ENCODE data around the gene GRIN1. TPM values are rescaled to one million over a fixed set of nuclear protein-coding genes. Genes with fewer than 3 reads are reported as not detected.

Gene GRIN1
- total and polyA plus RNA-seq, 2 donors (not counting 3 experiments of a cell fraction or from before 2014, with no cell fraction given): not detected

- dilution Hi-C loops (cut with MboI; ENCODE audit: extremely low pct_ligation_motif_present, low sequenced_read_pairs): no loop called here
- CTCF ChIA-PET: interaction anchor here (1.4 to 2.0 kb wide), 2 partner anchors 33 to 42 kb away, joined by 3 to 6 read pairs; partner anchors contain the start of gene RNF224
- DNase-seq (ENCODE audit: low read depth, low spot score) (no peak), FAIRE-seq (no peak)
- H3K9ac ChIP-seq (replicated peaks; ENCODE audit: extremely low read depth, insufficient read depth, low read length): no peak overlapping the region
- H3K4me1 ChIP-seq (ENCODE audit: control insufficient read depth, extremely low read depth, insufficient read depth, low read length): peaks cover 5% of the 10 kb centered on the region
- no TSS peak for BruUV-seq (replicated peaks)
- no peak overlapping the region for H3K27ac ChIP-seq (ENCODE audit: insufficient read depth, low read depth, low read length)
- no peaks in the 10 kb centered on the region for H3K27me3 ChIP-seq (ENCODE audit: control insufficient read depth in 2 of 2, insufficient read depth in 2 of 2, low read length in 2 of 2)
- POLR2A ChIA-PET: no interaction called here
- no peaks in the 10 kb centered on the region for H3K9me3 ChIP-seq (replicated peaks; ENCODE audit: control insufficient read depth, insufficient read depth, low read length)
- no peak overlapping the region for H3K4me3 ChIP-seq (replicated peaks in 1 of 3; ENCODE audit: insufficient read depth in 1 of 3, low read depth in 1 of 3, low read length in 3 of 3)
- no peaks in the 10 kb centered on the region for H3K9me1 ChIP-seq (replicated peaks; ENCODE audit: control insufficient read depth, extremely low read depth, insufficient read depth, low read length)
- no peak overlapping the region for H2AFZ ChIP-seq (ENCODE audit: low read depth, low read length)
- intact Hi-C loops (cut with micrococcal nuclease): no loop called here
- TF ChIP-seq POLR2AphosphoS5 (IDR thresholded peaks at IDR 0.05; ENCODE audit: insufficient read depth, low read depth, low read length) (no peak), EZH2 (IDR thresholded peaks at IDR 0.05; ENCODE audit: borderline replicate concordance, low read depth, low read length, severe bottlenecking) (no peak), POLR2A (IDR thresholded peaks at IDR 0.05; ENCODE audit: low read depth, low read length) (no peak), MYC (IDR thresholded peaks at IDR 0.05; ENCODE audit: low read depth, low read length) (no peak), FOS (IDR thresholded peaks at IDR 0.05; ENCODE audit: borderline replicate concordance, insufficient read depth, low read length) (no peak), GATA2 (IDR thresholded peaks at IDR 0.05; ENCODE audit: insufficient read depth, insufficient read length, low read depth, low read length) (no peak), JUN (IDR thresholded peaks at IDR 0.05; ENCODE audit: borderline replicate concordance, insufficient read depth, insufficient read length, low read depth) (no peak)
- H3K79me2 ChIP-seq (ENCODE audit: control insufficient read depth, insufficient read depth, low read length): peaks cover 6% of the 10 kb centered on the region
- peaks cover 0 to 13% of the 10 kb centered on the region in 2 experiments for H3K36me3 ChIP-seq (ENCODE audit: control insufficient read depth in 2 of 2, extremely low read depth in 1 of 2, insufficient read depth in 2 of 2, low read length in 2 of 2)
- H4K20me1 ChIP-seq (replicated peaks; ENCODE audit: control insufficient read depth, extremely low read depth, insufficient read depth, low read length): no peaks in the 10 kb centered on the region
- H3K4me2 ChIP-seq (ENCODE audit: insufficient read depth, low read length): no peak overlapping the region
These were observed 56.0 kb downstream of the GRIN1 start for GRCh38 chr9:137194909-137195308.

GRCh38 chr9:137195525-137196220 is 56.7 kb downstream of the GRIN1 start:
- dilution Hi-C loops (cut with MboI; ENCODE audit: extremely low pct_ligation_motif_present, low sequenced_read_pairs): no loop called here
- Histone ChIP-seq H3K4me1 (ENCODE audit: control insufficient read depth, extremely low read depth, insufficient read depth, low read length) (peaks cover 4% of the 10 kb centered on the region), H3K9ac (replicated peaks; ENCODE audit: extremely low read depth, insufficient read depth, low read length) (no peak overlapping the region), H3K9me3 (replicated peaks; ENCODE audit: control insufficient read depth, insufficient read depth, low read length) (no peaks in the 10 kb centered on the region), H3K27ac (ENCODE audit: insufficient read depth, low read depth, low read length) (no peak overlapping the region), H2AFZ (ENCODE audit: low read depth, low read length) (no peak overlapping the region), H3K4me3 (replicated peaks in 1 of 3; ENCODE audit: insufficient read depth in 1 of 3, low read depth in 1 of 3, low read length in 3 of 3) (no peak overlapping the region), H4K20me1 (replicated peaks; ENCODE audit: control insufficient read depth, extremely low read depth, insufficient read depth, low read length) (no peaks in the 10 kb centered on the region), H3K79me2 (ENCODE audit: control insufficient read depth, insufficient read depth, low read length) (peaks cover 1% of the 10 kb centered on the region), H3K36me3 (ENCODE audit: control insufficient read depth in 2 of 2, extremely low read depth in 1 of 2, insufficient read depth in 2 of 2, low read length in 2 of 2) (peaks cover 0 to 12% of the 10 kb centered on the region in 2 experiments), H3K27me3 (ENCODE audit: control insufficient read depth in 2 of 2, insufficient read depth in 2 of 2, low read length in 2 of 2) (no peaks in the 10 kb centered on the region), H3K9me1 (replicated peaks; ENCODE audit: control insufficient read depth, extremely low read depth, insufficient read depth, low read length) (no peaks in the 10 kb centered on the region), H3K4me2 (ENCODE audit: insufficient read depth, low read length) (no peak overlapping the region)
- BruUV-seq (replicated peaks): no TSS peak
- intact Hi-C loops (cut with micrococcal nuclease): no loop called here
- no peak for FAIRE-seq
- no peak for DNase-seq (ENCODE audit: low read depth, low spot score)
- TF ChIP-seq POLR2A (IDR thresholded peaks at IDR 0.05; ENCODE audit: low read depth, low read length) (no peak), EZH2 (IDR thresholded peaks at IDR 0.05; ENCODE audit: borderline replicate concordance, low read depth, low read length, severe bottlenecking) (no peak), GATA2 (IDR thresholded peaks at IDR 0.05; ENCODE audit: insufficient read depth, insufficient read length, low read depth, low read length) (no peak), MAX (IDR thresholded peaks at IDR 0.05; ENCODE audit: insufficient read depth, insufficient read length) (no peak)
- POLR2A ChIA-PET: no interaction called here
- CTCF ChIA-PET: interaction anchor here (1.3 to 2.0 kb wide), 3 partner anchors 31 to 41 kb away, joined by 3 to 6 read pairs (median 3); partner anchors contain the start of gene RNF224
